HepG2 (cell line): ENCODE measurements around the gene MCFD2. TPM values are rescaled to one million over a fixed set of nuclear protein-coding genes. Genes with fewer than 3 reads are reported as not detected.
A peak's percentile ranks its signal among the peaks of the same experiment; 100 is the strongest.

ENCODE experiments used
- KDM1A ChIP-seq: IDR thresholded peaks from 2 replicates; pipeline ENCODE4 v1.6.1; 2016; ENCODE audit warnings: missing compliant biosample characterization
- KDM4B ChIP-seq: sonication (generic); formaldehyde crosslinking; IDR thresholded peaks from 2 replicates; pipeline ENCODE4 v1.4.0; 2020; ENCODE audit warnings: missing genetic modification reagents
- KLF12 ChIP-seq: sonication (generic); formaldehyde crosslinking; IDR thresholded peaks from 2 replicates; pipeline ENCODE4 v1.4.0; 2020; ENCODE audit warnings: missing genetic modification reagents, borderline replicate concordance
- MED8 ChIP-seq: sonication (generic); formaldehyde crosslinking; IDR thresholded peaks from 2 replicates; pipeline ENCODE4 v1.8.1; 2023; ENCODE audit warnings: mild to moderate bottlenecking, missing genetic modification reagents; ENCODE audit not compliant: insufficient replicate concordance
- MXD4 ChIP-seq: IDR thresholded peaks from 2 replicates; pipeline ENCODE4 v1.6.1; 2016; ENCODE audit warnings: mild to moderate bottlenecking, missing biosample characterization, missing genetic modification reagents
- NFIB ChIP-seq: sonication (generic); formaldehyde crosslinking; IDR thresholded peaks from 2 replicates; pipeline ENCODE4 v1.9.0; 2021; ENCODE audit warnings: missing genetic modification reagents, mild to moderate bottlenecking, borderline replicate concordance
- PITX1 ChIP-seq: sonication (generic); formaldehyde crosslinking; IDR thresholded peaks from 2 replicates; pipeline ENCODE4 v1.5.1; 2020; ENCODE audit warnings: mild to moderate bottlenecking, missing genetic modification reagents
- PLRG1 ChIP-seq: fragments of 450-650 bp; conservative IDR thresholded peaks from 2 replicates; pipeline ENCODE4 v1.6.1; 2016
- RFX3 ChIP-seq: IDR thresholded peaks from 2 replicates; pipeline ENCODE4 v1.6.1; 2016; ENCODE audit warnings: missing biosample characterization, missing genetic modification reagents
- RORA ChIP-seq: sonication (generic); formaldehyde crosslinking; IDR thresholded peaks from 2 replicates; pipeline ENCODE4 v1.5.0; 2020; ENCODE audit warnings: mild to moderate bottlenecking, missing genetic modification reagents, moderate library complexity
- SIN3A ChIP-seq: IDR thresholded peaks from 2 replicates; pipeline ENCODE4 v1.6.1; 2011; ENCODE audit warnings: low read depth, mild to moderate bottlenecking, control low read depth, low read length, borderline replicate concordance
- SOX6 ChIP-seq, 2 experiments: fragments of 450-650 bp in 1 of 2; sonication (generic) in 1 of 2; formaldehyde crosslinking in 1 of 2; IDR thresholded peaks; 2 replicates each; pipeline versions ENCODE4 v1.4.0 to v1.6.1; 2017 to 2020; ENCODE audit warnings: antibody characterized with exemption in 1 of 2, mild to moderate bottlenecking in 1 of 2, missing genetic modification reagents in 1 of 2
- ZBTB38 ChIP-seq: sonication (generic); formaldehyde crosslinking; IDR thresholded peaks from 2 replicates; pipeline ENCODE4 v1.5.1; 2020; ENCODE audit warnings: mild to moderate bottlenecking, missing genetic modification reagents
- ZFY ChIP-seq: sonication (generic); formaldehyde crosslinking; IDR thresholded peaks from 2 replicates; pipeline ENCODE4 v1.4.0; 2020; ENCODE audit warnings: missing genetic modification reagents
- ZNF329 ChIP-seq: sonication (generic); formaldehyde crosslinking; IDR thresholded peaks from 2 replicates; pipeline ENCODE4 v1.9.0; 2021; ENCODE audit warnings: low read depth, mild to moderate bottlenecking, missing genetic modification reagents
- ZNF335 ChIP-seq: sonication (generic); formaldehyde crosslinking; IDR thresholded peaks from 2 replicates; pipeline ENCODE4 v1.4.0; 2020; ENCODE audit warnings: missing genetic modification reagents
- ZNF484 ChIP-seq: sonication (generic); formaldehyde crosslinking; IDR thresholded peaks from 2 replicates; pipeline ENCODE4 v1.5.1; 2020; ENCODE audit warnings: mild to moderate bottlenecking, low read depth, missing genetic modification reagents, borderline replicate concordance
- ZNF552 ChIP-seq: sonication (generic); formaldehyde crosslinking; IDR thresholded peaks from 2 replicates; pipeline ENCODE4 v1.9.0; 2022; ENCODE audit warnings: missing genetic modification reagents, mild to moderate bottlenecking, borderline replicate concordance
- ZNF775 ChIP-seq: sonication (generic); formaldehyde crosslinking; IDR thresholded peaks from 2 replicates; pipeline ENCODE4 v1.4.0; 2020; ENCODE audit warnings: missing genetic modification reagents, mild to moderate bottlenecking, moderate library complexity, borderline replicate concordance
- ZNF83 ChIP-seq: sonication (generic); formaldehyde crosslinking; IDR thresholded peaks from 2 replicates; pipeline ENCODE4 v1.4.0; 2020; ENCODE audit warnings: missing genetic modification reagents, mild to moderate bottlenecking, borderline replicate concordance
- polyA plus RNA-seq, 8 experiments: library from polyadenylated mRNA; depleted of rRNA in 3 of 8; stranded (reverse) in 7 of 8; unstranded in 1 of 8; fragments of >200 nt; fragmentation: Illumina TruSeq in 4 of 8; extraction: Trizol in 4 of 8; gene quantifications; 2 replicates each; pipeline versions ENCODE4 v1.2.1 to v1.2.3, GENCODE V29; 2011 to 2016; ENCODE audit warnings: low read depth in 4 of 8, missing spikeins in 1 of 8, mixed read lengths in 1 of 8; ENCODE audit not compliant: insufficient read depth in 1 of 8
- total RNA-seq, 5 experiments: library from RNA; depleted of rRNA; stranded (reverse); fragments of >200 nt; fragmentation: Illumina TruSeq; extraction: Trizol; gene quantifications; 2 replicates each; pipeline ENCODE4 v1.2.3, GENCODE V29; 2016; ENCODE audit warnings: low read depth in 1 of 5
- TF ChIP-seq, protein P1 (sequence below): sonication (generic); formaldehyde crosslinking; IDR thresholded peaks from 2 replicates; pipeline ENCODE4; 2020; ENCODE audit warnings: missing genetic modification reagents, mild to moderate bottlenecking, borderline replicate concordance
- TF ChIP-seq, protein P2 (sequence below): sonication (generic); formaldehyde crosslinking; IDR thresholded peaks from 2 replicates; pipeline ENCODE4 v1.4.0; 2020; ENCODE audit warnings: missing genetic modification reagents
- TF ChIP-seq, protein P3 (sequence below): sonication (generic); formaldehyde crosslinking; IDR thresholded peaks from 2 replicates; pipeline ENCODE4 v1.5.0; 2020; ENCODE audit warnings: mild to moderate bottlenecking, missing genetic modification reagents

Gene MCFD2
- total and polyA plus RNA-seq, 2 of the 13 experiments (the other 11 are each of a cell fraction or from before 2014, with no cell fraction given) = 183 to 232 TPM

DNA sequence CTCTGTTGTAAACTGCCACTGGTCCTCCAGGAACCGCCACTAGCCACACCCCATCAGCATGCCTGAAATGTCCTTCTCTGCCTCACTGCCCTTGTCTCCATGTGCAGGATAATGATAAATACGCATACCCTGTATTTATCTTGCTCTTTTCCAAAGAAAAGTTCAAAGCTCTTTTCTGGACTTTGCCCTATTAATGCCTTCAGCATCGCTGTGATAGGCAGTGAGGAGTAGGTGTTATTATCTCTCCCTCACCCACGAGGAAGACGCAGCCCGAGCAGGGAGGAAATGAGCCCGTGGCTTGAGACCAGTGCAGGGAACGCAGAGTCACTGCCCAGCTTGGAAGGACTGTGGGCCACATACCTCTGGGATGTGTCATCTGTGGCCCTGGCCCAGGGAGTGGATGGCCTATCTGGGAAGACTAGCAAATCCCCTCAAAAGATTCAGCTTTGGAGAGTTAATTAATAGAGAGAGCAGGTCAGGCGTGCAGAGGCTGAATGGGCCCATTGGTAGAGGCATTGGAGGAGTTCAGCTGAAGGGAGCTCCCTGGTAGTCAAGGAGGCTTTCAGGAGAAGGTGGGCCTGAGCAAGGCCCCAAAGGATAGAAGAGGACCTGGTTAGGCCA, 39.5 kb upstream of the MCFD2 start (continued):
- TF ChIP-seq, protein P1, sequence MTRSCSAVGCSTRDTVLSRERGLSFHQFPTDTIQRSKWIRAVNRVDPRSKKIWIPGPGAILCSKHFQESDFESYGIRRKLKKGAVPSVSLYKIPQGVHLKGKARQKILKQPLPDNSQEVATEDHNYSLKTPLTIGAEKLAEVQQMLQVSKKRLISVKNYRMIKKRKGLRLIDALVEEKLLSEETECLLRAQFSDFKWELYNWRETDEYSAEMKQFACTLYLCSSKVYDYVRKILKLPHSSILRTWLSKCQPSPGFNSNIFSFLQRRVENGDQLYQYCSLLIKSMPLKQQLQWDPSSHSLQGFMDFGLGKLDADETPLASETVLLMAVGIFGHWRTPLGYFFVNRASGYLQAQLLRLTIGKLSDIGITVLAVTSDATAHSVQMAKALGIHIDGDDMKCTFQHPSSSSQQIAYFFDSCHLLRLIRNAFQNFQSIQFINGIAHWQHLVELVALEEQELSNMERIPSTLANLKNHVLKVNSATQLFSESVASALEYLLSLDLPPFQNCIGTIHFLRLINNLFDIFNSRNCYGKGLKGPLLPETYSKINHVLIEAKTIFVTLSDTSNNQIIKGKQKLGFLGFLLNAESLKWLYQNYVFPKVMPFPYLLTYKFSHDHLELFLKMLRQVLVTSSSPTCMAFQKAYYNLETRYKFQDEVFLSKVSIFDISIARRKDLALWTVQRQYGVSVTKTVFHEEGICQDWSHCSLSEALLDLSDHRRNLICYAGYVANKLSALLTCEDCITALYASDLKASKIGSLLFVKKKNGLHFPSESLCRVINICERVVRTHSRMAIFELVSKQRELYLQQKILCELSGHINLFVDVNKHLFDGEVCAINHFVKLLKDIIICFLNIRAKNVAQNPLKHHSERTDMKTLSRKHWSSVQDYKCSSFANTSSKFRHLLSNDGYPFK (CRISPR knock-in tag) = no peak
- TF ChIP-seq RORA (CRISPR knock-in tag) = no peak
- no peak for TF ChIP-seq ZNF484 (CRISPR knock-in tag)
- no peak for TF ChIP-seq PLRG1
- TF ChIP-seq, protein P2, sequence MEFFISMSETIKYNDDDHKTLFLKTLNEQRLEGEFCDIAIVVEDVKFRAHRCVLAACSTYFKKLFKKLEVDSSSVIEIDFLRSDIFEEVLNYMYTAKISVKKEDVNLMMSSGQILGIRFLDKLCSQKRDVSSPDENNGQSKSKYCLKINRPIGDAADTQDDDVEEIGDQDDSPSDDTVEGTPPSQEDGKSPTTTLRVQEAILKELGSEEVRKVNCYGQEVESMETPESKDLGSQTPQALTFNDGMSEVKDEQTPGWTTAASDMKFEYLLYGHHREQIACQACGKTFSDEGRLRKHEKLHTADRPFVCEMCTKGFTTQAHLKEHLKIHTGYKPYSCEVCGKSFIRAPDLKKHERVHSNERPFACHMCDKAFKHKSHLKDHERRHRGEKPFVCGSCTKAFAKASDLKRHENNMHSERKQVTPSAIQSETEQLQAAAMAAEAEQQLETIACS (CRISPR knock-in tag) = no peak
- no peak for TF ChIP-seq KLF12 (CRISPR knock-in tag)
- TF ChIP-seq, protein P3, sequence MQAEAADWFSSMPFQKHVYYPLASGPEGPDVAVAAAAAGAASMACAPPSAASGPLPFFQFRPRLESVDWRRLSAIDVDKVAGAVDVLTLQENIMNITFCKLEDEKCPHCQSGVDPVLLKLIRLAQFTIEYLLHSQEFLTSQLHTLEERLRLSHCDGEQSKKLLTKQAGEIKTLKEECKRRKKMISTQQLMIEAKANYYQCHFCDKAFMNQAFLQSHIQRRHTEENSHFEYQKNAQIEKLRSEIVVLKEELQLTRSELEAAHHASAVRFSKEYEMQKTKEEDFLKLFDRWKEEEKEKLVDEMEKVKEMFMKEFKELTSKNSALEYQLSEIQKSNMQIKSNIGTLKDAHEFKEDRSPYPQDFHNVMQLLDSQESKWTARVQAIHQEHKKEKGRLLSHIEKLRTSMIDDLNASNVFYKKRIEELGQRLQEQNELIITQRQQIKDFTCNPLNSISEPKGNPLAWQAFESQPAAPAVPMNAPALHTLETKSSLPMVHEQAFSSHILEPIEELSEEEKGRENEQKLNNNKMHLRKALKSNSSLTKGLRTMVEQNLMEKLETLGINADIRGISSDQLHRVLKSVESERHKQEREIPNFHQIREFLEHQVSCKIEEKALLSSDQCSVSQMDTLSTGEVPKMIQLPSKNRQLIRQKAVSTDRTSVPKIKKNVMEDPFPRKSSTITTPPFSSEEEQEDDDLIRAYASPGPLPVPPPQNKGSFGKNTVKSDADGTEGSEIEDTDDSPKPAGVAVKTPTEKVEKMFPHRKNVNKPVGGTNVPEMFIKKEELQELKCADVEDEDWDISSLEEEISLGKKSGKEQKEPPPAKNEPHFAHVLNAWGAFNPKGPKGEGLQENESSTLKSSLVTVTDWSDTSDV = no peak
- no peak for TF ChIP-seq ZNF329 (CRISPR knock-in tag)
- peak; percentile 24; the same call in 1 of the 2 replicates for TF ChIP-seq KDM4B (CRISPR knock-in tag)
- no peak for TF ChIP-seq PITX1 (CRISPR knock-in tag)
- TF ChIP-seq KDM1A (CRISPR knock-in tag) = no peak
- peak; percentile 51; the same call in 1 of the 2 replicates for TF ChIP-seq SIN3A
- TF ChIP-seq ZNF83 (CRISPR knock-in tag) = no peak
- TF ChIP-seq MED8 (CRISPR knock-in tag) = no peak
- TF ChIP-seq SOX6 (IDR thresholded peaks at IDR 0.05) = no peak
- TF ChIP-seq SOX6 (CRISPR knock-in tag; IDR thresholded peaks at IDR 0.05) = peak; percentile 54; the same call in 1 of the 2 replicates
- TF ChIP-seq MXD4 = no peak
- TF ChIP-seq ZFY (CRISPR knock-in tag) = peak; percentile 36; the same call in 1 of the 2 replicates
- no peak for TF ChIP-seq ZNF552 (CRISPR knock-in tag)
- TF ChIP-seq NFIB (CRISPR knock-in tag) = no peak
- no peak for TF ChIP-seq RFX3
- 0 out of 2 replicates have a peak, but pooled peaks have one; percentile 15 for TF ChIP-seq ZBTB38 (CRISPR knock-in tag)
- no peak for TF ChIP-seq ZNF775 (CRISPR knock-in tag)
- 0 out of 2 replicates have a peak, but pooled peaks have one; percentile 22 for TF ChIP-seq ZNF335 (CRISPR knock-in tag)
